Effector memory CD8-positive, alpha-beta T cell (primary cell): Measurements from ENCODE around the gene SH3BP5.

Source experiments
- ATAC-seq: fragments of 150-1000 bp; cut with Tn5 transposase; replicated peaks from 2 replicates; pipeline ENCODE4 v1.10.0; 2021; ENCODE audit warnings: mild to moderate bottlenecking, moderate library complexity
- DNase-seq, 3 experiments: peaks; one replicate each; pipeline ENCODE4 v3.0.0; 2021
- H3K27ac Mint-ChIP-seq, 2 donors: one replicate each; pipeline ENCODE4 v1.8.0; 2022; ENCODE audit warnings: mild to moderate bottlenecking in 2 of 2, mixed read lengths in 2 of 2, moderate library complexity in 2 of 2
- H3K27me3 Mint-ChIP-seq, 2 donors: one replicate each; pipeline ENCODE4 v1.8.0; 2022; ENCODE audit warnings: mixed read lengths in 2 of 2
- H3K36me3 Mint-ChIP-seq: one replicate; pipeline ENCODE4 v1.8.0; 2022; ENCODE audit warnings: mild to moderate bottlenecking, moderate library complexity, mixed read lengths; ENCODE audit not compliant: insufficient read depth
- H3K4me1 Mint-ChIP-seq, 2 donors: one replicate each; pipeline ENCODE4 v1.8.0; 2022; ENCODE audit warnings: low read depth in 2 of 2, mixed read lengths in 2 of 2
- H3K4me3 Mint-ChIP-seq, 2 donors: one replicate each; pipeline ENCODE4 v1.8.0; 2022; ENCODE audit warnings: mild to moderate bottlenecking in 2 of 2, mixed read lengths in 2 of 2, moderate library complexity in 2 of 2
- H3K9me3 Mint-ChIP-seq, 2 donors: one replicate each; pipeline ENCODE4 v1.8.0; 2022; ENCODE audit warnings: mixed read lengths in 2 of 2

SH3BP5 gene

GRCh38 chr3:15310491-15311370 is 21.7 kb downstream of the SH3BP5 start:
- H3K36me3 Mint-ChIP-seq: peaks cover 3% of the 10 kb centered on the region
- DNase-seq (peak in 1 of 3 experiments; percentile 45), ATAC-seq (peak; percentile 74)
- H3K4me1 Mint-ChIP-seq: peaks cover 46 to 60% of the 10 kb centered on the region in 2 donors
- peak overlapping the region; percentile 57 to 61 for H3K4me3 Mint-ChIP-seq
- H3K27ac Mint-ChIP-seq: peak overlapping the region; percentile 81 to 90
- H3K9me3 Mint-ChIP-seq: no peaks in the 10 kb centered on the region
- no peaks in the 10 kb centered on the region for H3K27me3 Mint-ChIP-seq

- Mint-ChIP-seq H3K27me3 (no peaks in the 10 kb centered on the region), H3K9me3 (no peaks in the 10 kb centered on the region), H3K27ac (peak overlapping the region; percentile 81 to 90), H3K36me3 (peaks cover 3% of the 10 kb centered on the region), H3K4me3 (peak overlapping the region; percentile 57 to 61), H3K4me1 (peaks cover 47 to 59% of the 10 kb centered on the region in 2 donors)
- no peak for ATAC-seq
- DNase-seq: no peak
Measured at GRCh38 chr3:15309662-15310335, 22.6 kb downstream of the SH3BP5 start.

GRCh38 chr3:15307580-15307979 is 24.8 kb downstream of the SH3BP5 start:
- Mint-ChIP-seq H3K4me3 (no peak overlapping the region), H3K9me3 (no peaks in the 10 kb centered on the region), H3K27me3 (no peaks in the 10 kb centered on the region), H3K36me3 (peaks cover 17% of the 10 kb centered on the region), H3K27ac (no peak overlapping the region), H3K4me1 (peaks cover 60 to 67% of the 10 kb centered on the region in 2 donors)
- DNase-seq (no peak), ATAC-seq (no peak)

- Mint-ChIP-seq H3K27me3 (no peaks in the 10 kb centered on the region), H3K36me3 (peaks cover 23% of the 10 kb centered on the region), H3K27ac (no peak overlapping the region), H3K9me3 (no peaks in the 10 kb centered on the region), H3K4me3 (no peak overlapping the region), H3K4me1 (peaks cover 65 to 69% of the 10 kb centered on the region in 2 donors)
- ATAC-seq (no peak), DNase-seq (no peak)
Measured at GRCh38 chr3:15306979-15307359, 25.4 kb downstream of the SH3BP5 start.

- ATAC-seq (no peak), DNase-seq (no peak)
- H3K36me3 Mint-ChIP-seq: peaks cover 31% of the 10 kb centered on the region
- no peaks in the 10 kb centered on the region for H3K27me3 Mint-ChIP-seq
- H3K4me3 Mint-ChIP-seq: peak overlapping the region in 1 of 2 donors; percentile 11
- H3K27ac Mint-ChIP-seq: peak overlapping the region in 1 of 2 donors; percentile 79
- H3K4me1 Mint-ChIP-seq: peaks cover 69 to 76% of the 10 kb centered on the region in 2 donors
- H3K9me3 Mint-ChIP-seq: no peaks in the 10 kb centered on the region
Measured at GRCh38 chr3:15305359-15305844, 27.0 kb downstream of the SH3BP5 start.

GRCh38 chr3:15303728-15304127 is 28.7 kb downstream of the SH3BP5 start:
- Mint-ChIP-seq H3K27me3 (no peaks in the 10 kb centered on the region), H3K9me3 (no peaks in the 10 kb centered on the region), H3K27ac (peak overlapping the region; percentile 92 to 96), H3K36me3 (peaks cover 40% of the 10 kb centered on the region), H3K4me1 (peaks cover 61 to 67% of the 10 kb centered on the region in 2 donors), H3K4me3 (peak overlapping the region; percentile 82 to 89)
- ATAC-seq: no peak
- no peak for DNase-seq

- Mint-ChIP-seq H3K27ac (peak overlapping the region; percentile 92 to 96), H3K9me3 (no peaks in the 10 kb centered on the region), H3K36me3 (peaks cover 40% of the 10 kb centered on the region), H3K4me3 (peak overlapping the region; percentile 82 to 89), H3K4me1 (peaks cover 61 to 67% of the 10 kb centered on the region in 2 donors), H3K27me3 (no peaks in the 10 kb centered on the region)
- no peak for DNase-seq
- ATAC-seq: no peak
Measured at GRCh38 chr3:15303216-15303615, 29.2 kb downstream of the SH3BP5 start.

- Mint-ChIP-seq H3K27ac (peak overlapping the region; percentile 92 to 96), H3K4me3 (peak overlapping the region; percentile 82 to 89)
- no peak for ATAC-seq
Measured at GRCh38 chr3:15301761-15302160, 30.6 kb downstream of the SH3BP5 start.

GRCh38 chr3:15300323-15301078 is 31.9 kb downstream of the SH3BP5 start:
- Mint-ChIP-seq H3K9me3 (no peaks in the 10 kb centered on the region), H3K4me3 (peak overlapping the region; percentile 82 to 89), H3K27me3 (no peaks in the 10 kb centered on the region), H3K27ac (peak overlapping the region; percentile 81 to 88), H3K4me1 (peaks cover 69 to 83% of the 10 kb centered on the region in 2 donors), H3K36me3 (peaks cover 49% of the 10 kb centered on the region)
- no peak for DNase-seq
- no peak for ATAC-seq

More at GRCh38 chr3:15301761-15302160, 30.6 kb downstream of the SH3BP5 start:
- Mint-ChIP-seq H3K4me1 (peaks cover 68 to 76% of the 10 kb centered on the region in 2 donors), H3K9me3 (no peaks in the 10 kb centered on the region), H3K27me3 (no peaks in the 10 kb centered on the region), H3K36me3 (peaks cover 48% of the 10 kb centered on the region)
- no peak for DNase-seq

- Mint-ChIP-seq H3K27ac (peak overlapping the region in 1 of 2 donors; percentile 90), H3K4me1 (peaks cover 69 to 85% of the 10 kb centered on the region in 2 donors), H3K36me3 (peaks cover 46% of the 10 kb centered on the region), H3K4me3 (peak overlapping the region; percentile 1 to 82), H3K27me3 (no peaks in the 10 kb centered on the region), H3K9me3 (no peaks in the 10 kb centered on the region)
- no peak for ATAC-seq
- DNase-seq: no peak
Measured at GRCh38 chr3:15299036-15299435, 33.4 kb downstream of the SH3BP5 start.

GRCh38 chr3:15298504-15298903 is 33.9 kb downstream of the SH3BP5 start:
- H3K27me3 Mint-ChIP-seq: no peaks in the 10 kb centered on the region
- no peak for ATAC-seq
- no peaks in the 10 kb centered on the region for H3K9me3 Mint-ChIP-seq
- H3K27ac Mint-ChIP-seq: peak overlapping the region in 1 of 2 donors; percentile 90
- no peak for DNase-seq
- peak overlapping the region; percentile 1 to 82 for H3K4me3 Mint-ChIP-seq
- H3K36me3 Mint-ChIP-seq: peaks cover 45% of the 10 kb centered on the region
- H3K4me1 Mint-ChIP-seq: peaks cover 64 to 79% of the 10 kb centered on the region in 2 donors

- Mint-ChIP-seq H3K9me3 (no peaks in the 10 kb centered on the region), H3K4me1 (peaks cover 62 to 78% of the 10 kb centered on the region in 2 donors), H3K27me3 (no peaks in the 10 kb centered on the region), H3K27ac (peak overlapping the region; percentile 90 to 95), H3K36me3 (peaks cover 41% of the 10 kb centered on the region), H3K4me3 (peak overlapping the region; percentile 28 to 82)
- DNase-seq (no peak), ATAC-seq (no peak)
Measured at GRCh38 chr3:15297608-15298350, 34.6 kb downstream of the SH3BP5 start.
